Activated CD4-positive, alpha-beta T cell treated with anti-CD3 and anti-CD28 coated beads, Interleukin-2, amount 10 ng/mL, durations not matched to agents 7 days and 5 days (primary cell): ENCODE results near the gene CENPT. TPM values are rescaled to one million over a fixed set of nuclear protein-coding genes. Genes with fewer than 3 reads are reported as not detected.

Experiments
- CTCF ChIA-PET: fragments of 350-600 bp; sonication (Branson Sonifier 250); formaldehyde crosslinking; loops from one replicate; lab custom pipeline; 2021; ENCODE audit warnings: antibody characterized with exemption; lab: Charles Lee
- POLR2A ChIA-PET: fragments of 350-600 bp; sonication (Branson Sonifier 250); formaldehyde crosslinking; loops from one replicate; lab custom pipeline; 2021; ENCODE audit warnings: antibody characterized with exemption; lab: Charles Lee
- DNase-seq: peaks from one replicate; pipeline ENCODE4 v3.0.0-alpha.2; 2020
- H3K27ac Mint-ChIP-seq: one replicate; pipeline ENCODE4 v1.8.0; 2021; ENCODE audit warnings: mild to moderate bottlenecking, moderate library complexity, mixed read lengths
- H3K27me3 Mint-ChIP-seq: one replicate; pipeline ENCODE4 v1.8.0; 2021; ENCODE audit warnings: mixed read lengths
- H3K36me3 Mint-ChIP-seq: one replicate; pipeline ENCODE4 v1.8.0; 2021; ENCODE audit warnings: low read depth, mixed read lengths
- H3K4me1 Mint-ChIP-seq: one replicate; pipeline ENCODE4 v1.8.0; 2021; ENCODE audit warnings: mixed read lengths
- H3K4me3 Mint-ChIP-seq: one replicate; pipeline ENCODE4 v1.8.0; 2021; ENCODE audit warnings: mild to moderate bottlenecking, moderate library complexity, mixed read lengths
- H3K9me3 Mint-ChIP-seq: one replicate; pipeline ENCODE4 v1.8.0; 2021; ENCODE audit warnings: mixed read lengths
- total RNA-seq, 2 experiments: library from RNA; stranded (reverse); gene quantifications; one replicate each; pipeline ENCODE4 v1.2.3, GENCODE V29; 2021

The CENPT gene, protein sequence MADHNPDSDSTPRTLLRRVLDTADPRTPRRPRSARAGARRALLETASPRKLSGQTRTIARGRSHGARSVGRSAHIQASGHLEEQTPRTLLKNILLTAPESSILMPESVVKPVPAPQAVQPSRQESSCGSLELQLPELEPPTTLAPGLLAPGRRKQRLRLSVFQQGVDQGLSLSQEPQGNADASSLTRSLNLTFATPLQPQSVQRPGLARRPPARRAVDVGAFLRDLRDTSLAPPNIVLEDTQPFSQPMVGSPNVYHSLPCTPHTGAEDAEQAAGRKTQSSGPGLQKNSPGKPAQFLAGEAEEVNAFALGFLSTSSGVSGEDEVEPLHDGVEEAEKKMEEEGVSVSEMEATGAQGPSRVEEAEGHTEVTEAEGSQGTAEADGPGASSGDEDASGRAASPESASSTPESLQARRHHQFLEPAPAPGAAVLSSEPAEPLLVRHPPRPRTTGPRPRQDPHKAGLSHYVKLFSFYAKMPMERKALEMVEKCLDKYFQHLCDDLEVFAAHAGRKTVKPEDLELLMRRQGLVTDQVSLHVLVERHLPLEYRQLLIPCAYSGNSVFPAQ
- 10 to 100 TPM; 62.1 to 64.0 TPM for total RNA-seq

DNA sequence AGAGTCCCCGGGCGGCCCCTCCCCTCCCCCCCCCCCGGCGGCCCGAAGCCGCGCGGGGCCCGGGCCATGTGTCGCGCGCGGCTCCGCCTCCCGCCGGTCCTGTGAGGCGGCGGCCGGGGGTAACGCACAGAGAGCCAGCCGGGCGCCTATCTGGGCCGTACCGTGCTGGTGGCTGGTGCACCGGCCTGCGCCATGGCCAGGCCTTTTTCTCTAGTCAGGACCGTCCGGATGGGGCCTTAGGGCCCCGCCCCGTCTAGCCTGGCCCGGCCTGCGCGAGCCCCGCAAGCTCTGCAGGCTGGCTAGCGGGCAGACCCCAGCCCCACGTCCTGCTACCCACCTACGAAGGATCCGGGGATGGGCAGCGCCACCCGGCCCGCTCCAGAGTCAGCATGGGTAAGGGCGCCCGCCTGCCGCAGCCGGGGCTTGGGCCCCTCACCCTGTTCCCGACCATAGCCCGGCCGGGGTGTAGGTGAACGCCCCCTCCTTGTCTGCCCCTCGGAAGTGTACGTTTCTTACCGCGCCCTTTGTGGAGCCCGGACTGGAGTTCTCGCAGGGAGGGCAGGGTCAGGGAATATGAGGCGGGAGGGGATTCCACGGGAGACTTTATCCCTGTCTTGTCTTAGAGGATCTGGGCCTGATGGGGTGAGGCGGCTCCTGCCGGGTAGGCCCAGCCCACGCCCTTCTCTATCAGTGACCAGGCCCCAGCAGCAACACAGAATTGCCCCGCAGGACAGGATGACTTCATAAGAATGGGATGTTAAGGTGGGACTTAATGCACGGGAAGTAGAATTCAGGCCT is at the start of gene CENPT:
TSS of gene CENPT (minus strand) at position 630 of the 798 bp plus-strand sequence. CDS start 13,834 bp downstream, outside the sequence.
- peak; percentile 63 for DNase-seq
- H3K27ac Mint-ChIP-seq, result peak within 1 kb of the TSS; percentile 93
- peaks cover 48% of the 10 kb centered on the region for H3K4me1 Mint-ChIP-seq
- peak within 1 kb of the TSS; percentile 90 for H3K4me3 Mint-ChIP-seq
- H3K27me3 Mint-ChIP-seq, result no peaks in the 10 kb centered on the region
- ChIA-PET POLR2A (no interaction called here), CTCF (interaction anchor here (1.0 to 3.0 kb wide), 3 partner anchors 10 to 31 kb away, joined by 3 to 15 read pairs (median 5); no protein-coding TSS in a partner anchor)
- no peaks in the 10 kb centered on the region for H3K9me3 Mint-ChIP-seq
- H3K36me3 Mint-ChIP-seq, result peaks cover 12% of the 10 kb centered on the region

DNA sequence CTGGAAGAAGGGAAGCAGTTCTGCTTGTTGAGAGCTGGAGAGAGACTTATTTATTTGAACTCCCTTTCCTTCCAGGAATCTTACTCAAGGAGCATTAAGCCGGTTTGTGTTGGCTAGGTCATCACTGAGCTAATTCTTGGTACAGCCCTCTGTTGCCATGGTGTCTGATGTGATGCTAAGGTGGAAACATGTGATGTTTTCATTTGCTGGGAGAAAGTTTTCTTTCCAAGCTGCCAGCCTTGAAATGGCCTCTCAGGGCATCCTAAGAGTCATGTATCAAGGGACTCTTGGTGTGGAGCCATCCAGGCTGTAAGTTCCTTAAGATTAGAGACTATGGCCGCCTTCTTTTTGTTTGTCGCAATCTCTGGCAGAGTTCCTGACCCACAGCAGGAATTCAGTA is 49.7 kb upstream of the CENPT start:
- DNase-seq, result no peak
- Mint-ChIP-seq H3K4me3 (no peak overlapping the region), H3K36me3 (peaks cover 2% of the 10 kb centered on the region), H3K4me1 (peaks cover 33% of the 10 kb centered on the region), H3K27ac (no peak overlapping the region), H3K27me3 (no peaks in the 10 kb centered on the region), H3K9me3 (no peaks in the 10 kb centered on the region)
- POLR2A ChIA-PET, result no interaction called here
- CTCF ChIA-PET, result interaction anchor here (0.6 to 1.8 kb wide), 6 partner anchors 13 to 81 kb away, joined by 3 to 6 read pairs (median 3); no protein-coding TSS in a partner anchor

DNA sequence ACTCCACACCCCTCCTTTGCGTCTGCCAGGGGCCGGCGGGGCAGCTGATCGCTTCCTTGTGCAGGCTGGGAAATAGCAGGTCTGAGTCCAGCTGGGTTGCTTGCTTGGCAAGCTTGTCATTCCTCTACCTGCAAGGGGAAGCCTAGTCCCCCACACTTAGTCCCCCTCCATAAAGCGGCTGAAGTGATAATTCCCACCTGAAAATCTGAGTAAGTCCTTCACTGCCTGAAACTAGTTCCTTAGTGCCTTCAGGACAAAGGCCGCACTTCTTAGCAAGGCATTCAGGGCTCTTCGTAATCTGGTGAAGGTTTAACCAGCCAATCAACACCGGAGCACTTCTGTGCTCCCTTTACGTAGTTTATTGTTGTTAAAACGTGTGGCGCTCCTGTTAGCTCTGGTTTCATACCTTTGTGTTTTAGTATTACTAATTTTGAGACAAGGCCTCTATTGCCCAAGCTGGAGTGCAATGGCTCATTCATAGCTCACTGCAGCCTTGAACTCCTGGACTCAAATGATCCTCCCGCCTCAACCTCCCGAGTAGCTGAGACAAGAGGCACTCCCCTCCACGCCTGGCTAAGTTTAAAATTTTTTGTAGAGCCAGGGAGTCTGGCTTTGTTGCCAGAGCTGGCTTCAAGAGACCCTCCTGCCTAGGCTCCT is 46.4 kb upstream of the CENPT start:
- POLR2A ChIA-PET, result interaction anchor here (0.6 to 0.7 kb wide), 2 partner anchors 29 to 185 kb away, joined by 3 read pairs; no protein-coding TSS in a partner anchor
- no peaks in the 10 kb centered on the region for H3K9me3 Mint-ChIP-seq

DNA sequence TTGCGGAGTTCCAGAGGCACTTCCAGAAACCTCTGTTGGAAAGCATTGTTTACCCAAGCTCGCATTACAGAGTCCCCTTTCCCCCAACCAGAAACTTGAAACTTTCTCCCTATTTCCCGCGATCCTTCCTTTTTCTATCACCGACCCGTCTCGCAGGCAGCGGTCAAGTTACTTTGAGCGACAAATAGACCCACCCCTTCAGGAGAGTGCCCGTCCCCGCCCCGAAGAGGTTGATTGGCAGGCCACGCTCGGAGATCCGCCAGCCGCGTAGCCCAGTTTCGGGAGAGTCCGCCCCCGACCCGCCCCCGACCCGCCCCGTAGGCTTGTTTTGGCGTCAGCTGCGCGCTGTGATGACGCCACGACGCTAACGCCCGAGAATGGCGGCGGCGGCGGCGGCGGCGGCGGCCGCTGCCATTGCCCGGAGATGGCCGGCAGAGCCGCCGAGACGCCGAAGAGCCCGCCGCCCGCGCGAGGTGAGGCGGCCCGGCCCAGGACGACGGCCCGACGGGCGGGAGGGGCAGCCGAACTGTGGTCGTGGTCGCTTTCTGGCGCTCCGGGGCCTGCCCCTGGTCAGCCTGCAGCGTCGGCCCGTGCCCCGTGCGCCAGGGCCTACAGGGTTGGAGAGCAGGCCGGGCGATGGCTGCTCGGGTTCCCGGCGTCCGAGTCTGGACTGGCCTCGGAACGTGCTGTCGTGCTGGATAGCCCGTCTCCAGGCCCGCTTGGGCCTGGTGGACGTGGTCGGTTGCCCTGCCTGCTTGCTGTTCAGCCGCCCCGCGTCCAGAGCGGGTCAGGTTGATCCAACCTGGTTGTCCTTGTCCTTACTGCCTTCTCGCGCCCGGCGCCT is 45.6 kb upstream of the CENPT start, which contains the start of gene PSKH1:
TSS of gene PSKH1 (plus strand) at position 356 of the 844 bp plus-strand sequence. CDS start 15,496 bp downstream, outside the sequence.
- POLR2A ChIA-PET, result interaction anchor here (0.6 to 1.7 kb wide), 3 partner anchors 42 to 184 kb away, joined by 3 to 6 read pairs (median 3); no protein-coding TSS in a partner anchor
- peak within 1 kb of the TSS; percentile 92 for H3K4me3 Mint-ChIP-seq
- H3K27me3 Mint-ChIP-seq, result no peaks in the 10 kb centered on the region
- peak; percentile 95 for DNase-seq
- no peaks in the 10 kb centered on the region for H3K9me3 Mint-ChIP-seq
- CTCF ChIA-PET, result interaction anchor here (0.9 to 3.8 kb wide), 5 partner anchors 10 to 87 kb away, joined by 3 to 24 read pairs (median 10); partner anchors contain the start of genes NRN1L, RANBP10 and TSNAXIP1
- H3K36me3 Mint-ChIP-seq, result no peaks in the 10 kb centered on the region
- peaks cover 29% of the 10 kb centered on the region for H3K4me1 Mint-ChIP-seq
- peak within 1 kb of the TSS; percentile 99 for H3K27ac Mint-ChIP-seq

More for the DNA sequence above, 46.4 kb upstream of the CENPT start:
- peak; percentile 22 for DNase-seq
- CTCF ChIA-PET, result interaction anchor here (1.6 to 3.8 kb wide), 4 partner anchors 11 to 41 kb away, joined by 4 to 24 read pairs (median 14); partner anchors contain the start of gene NRN1L
- Mint-ChIP-seq H3K36me3 (no peaks in the 10 kb centered on the region), H3K4me3 (peak overlapping the region; percentile 92), H3K27ac (peak overlapping the region; percentile 99), H3K4me1 (peaks cover 31% of the 10 kb centered on the region), H3K27me3 (no peaks in the 10 kb centered on the region)

DNA sequence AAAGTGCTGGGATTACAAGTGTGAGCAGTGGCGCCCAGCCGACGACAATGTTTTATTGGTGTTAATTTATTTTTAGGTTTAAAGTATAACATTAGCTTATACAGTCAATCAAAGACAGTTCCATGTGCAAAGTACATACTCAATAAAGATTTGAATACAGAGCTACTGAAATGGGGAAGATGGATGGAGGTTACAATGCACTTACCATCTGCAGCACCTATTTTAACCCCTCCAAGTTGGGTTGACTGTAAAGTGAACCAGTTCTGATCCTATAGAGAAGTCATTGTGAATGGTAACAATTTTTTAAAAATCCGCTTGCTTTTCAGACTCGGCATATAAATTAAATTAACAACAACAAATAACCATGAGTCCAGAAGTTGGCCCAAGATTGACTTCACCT is 44.9 kb upstream of the CENPT start:
- POLR2A ChIA-PET, result interaction anchor here (1.7 kb wide), 1 partner anchor 43 kb away, joined by 6 read pairs; no protein-coding TSS in a partner anchor
- H3K36me3 Mint-ChIP-seq, result no peaks in the 10 kb centered on the region
- peaks cover 29% of the 10 kb centered on the region for H3K4me1 Mint-ChIP-seq
- no peaks in the 10 kb centered on the region for H3K9me3 Mint-ChIP-seq
- CTCF ChIA-PET, result interaction anchor here (0.7 to 3.8 kb wide), 6 partner anchors 9 to 547 kb away, joined by 3 to 24 read pairs (median 6); partner anchors contain the start of genes NRN1L, RANBP10 and TSNAXIP1
- DNase-seq, result no peak
- H3K4me3 Mint-ChIP-seq, result peak overlapping the region; percentile 92
- H3K27ac Mint-ChIP-seq, result peak overlapping the region; percentile 87
- no peaks in the 10 kb centered on the region for H3K27me3 Mint-ChIP-seq

DNA sequence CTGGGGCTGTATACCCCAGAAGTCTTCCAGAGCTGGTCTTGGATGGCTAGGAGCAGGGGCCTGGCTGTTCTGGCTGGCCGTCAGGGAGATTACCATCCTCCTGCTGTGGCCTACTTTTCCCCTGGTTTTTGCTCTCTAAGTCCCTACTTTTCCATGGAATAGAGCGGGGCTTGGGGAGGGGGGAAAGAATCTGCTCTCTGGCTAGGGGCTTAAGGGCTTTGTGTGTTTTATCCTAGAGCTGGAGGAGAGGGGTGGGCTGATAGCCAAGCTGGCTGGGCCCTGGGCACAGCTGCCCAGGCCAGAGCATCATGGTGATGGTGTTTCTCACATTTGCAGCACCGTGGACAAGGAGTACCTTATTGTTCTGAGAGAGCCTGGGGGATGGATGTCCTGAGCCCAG is 40.8 kb upstream of the CENPT start:
- no peaks in the 10 kb centered on the region for H3K9me3 Mint-ChIP-seq
- H3K4me3 Mint-ChIP-seq, result no peak overlapping the region
- no peak overlapping the region for H3K27ac Mint-ChIP-seq
- H3K27me3 Mint-ChIP-seq, result no peaks in the 10 kb centered on the region
- POLR2A ChIA-PET, result no interaction called here
- no peak for DNase-seq
- CTCF ChIA-PET, result interaction anchor here (1.3 to 2.2 kb wide), 2 partner anchors 9 to 367 kb away, joined by 3 to 4 read pairs; no protein-coding TSS in a partner anchor
- peaks cover 14% of the 10 kb centered on the region for H3K36me3 Mint-ChIP-seq
- H3K4me1 Mint-ChIP-seq, result peaks cover 8% of the 10 kb centered on the region

DNA sequence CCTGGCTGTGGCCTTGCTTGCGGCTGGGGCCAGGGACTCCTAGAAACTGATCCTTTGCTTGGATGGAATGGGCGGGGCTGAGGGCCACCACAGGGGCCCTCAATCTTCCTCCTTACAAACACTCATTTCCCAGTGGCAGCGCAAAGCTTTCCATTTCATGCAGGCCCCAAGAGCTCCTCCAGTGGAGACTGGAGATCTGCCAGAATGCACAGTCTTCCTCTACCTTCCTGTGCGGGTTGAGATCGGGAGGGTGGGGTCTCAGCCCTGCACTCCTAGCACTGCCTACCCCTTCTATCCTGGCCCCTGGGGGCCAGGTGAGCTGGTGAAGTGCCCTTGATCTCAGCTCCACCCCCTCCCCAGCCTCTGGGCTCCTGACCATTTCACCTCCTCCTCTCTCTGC is 38.9 kb upstream of the CENPT start:
- no peaks in the 10 kb centered on the region for H3K27me3 Mint-ChIP-seq
- H3K36me3 Mint-ChIP-seq, result peaks cover 24% of the 10 kb centered on the region
- DNase-seq, result no peak
- no peaks in the 10 kb centered on the region for H3K4me1 Mint-ChIP-seq
- CTCF ChIA-PET, result interaction anchor here (0.7 to 1.6 kb wide), 7 partner anchors 28 to 154 kb away, joined by 3 to 5 read pairs (median 4); no protein-coding TSS in a partner anchor
- H3K27ac Mint-ChIP-seq, result peak overlapping the region; percentile 14
- H3K4me3 Mint-ChIP-seq, result no peak overlapping the region
- POLR2A ChIA-PET, result no interaction called here
- H3K9me3 Mint-ChIP-seq, result no peaks in the 10 kb centered on the region

DNA sequence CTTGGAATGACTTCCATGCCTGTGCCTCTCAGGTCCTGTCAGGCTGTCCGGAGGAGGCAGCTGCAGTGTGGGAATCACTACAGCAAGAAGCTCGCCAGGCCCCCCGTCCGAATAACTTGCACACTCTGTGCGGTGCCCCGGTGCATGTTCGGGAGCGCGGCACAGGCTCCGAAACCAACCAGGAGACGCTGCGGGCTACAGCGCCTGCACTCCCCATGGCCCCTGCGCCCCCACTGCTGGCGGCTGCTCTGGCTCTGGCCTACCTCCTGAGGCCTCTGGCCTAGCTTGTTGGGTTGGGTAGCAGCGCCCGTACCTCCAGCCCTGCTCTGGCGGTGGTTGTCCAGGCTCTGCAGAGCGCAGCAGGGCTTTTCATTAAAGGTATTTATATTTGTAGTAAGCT is 38.5 kb upstream of the CENPT start:
- ChIA-PET CTCF (interaction anchor here (0.7 to 1.6 kb wide), 7 partner anchors 29 to 155 kb away, joined by 3 to 5 read pairs (median 4); no protein-coding TSS in a partner anchor), POLR2A (no interaction called here)
- peaks cover 24% of the 10 kb centered on the region for H3K36me3 Mint-ChIP-seq
- H3K9me3 Mint-ChIP-seq, result no peaks in the 10 kb centered on the region
- no peaks in the 10 kb centered on the region for H3K27me3 Mint-ChIP-seq
- no peak for DNase-seq
- no peaks in the 10 kb centered on the region for H3K4me1 Mint-ChIP-seq
- H3K27ac Mint-ChIP-seq, result no peak overlapping the region
- H3K4me3 Mint-ChIP-seq, result no peak overlapping the region

DNA sequence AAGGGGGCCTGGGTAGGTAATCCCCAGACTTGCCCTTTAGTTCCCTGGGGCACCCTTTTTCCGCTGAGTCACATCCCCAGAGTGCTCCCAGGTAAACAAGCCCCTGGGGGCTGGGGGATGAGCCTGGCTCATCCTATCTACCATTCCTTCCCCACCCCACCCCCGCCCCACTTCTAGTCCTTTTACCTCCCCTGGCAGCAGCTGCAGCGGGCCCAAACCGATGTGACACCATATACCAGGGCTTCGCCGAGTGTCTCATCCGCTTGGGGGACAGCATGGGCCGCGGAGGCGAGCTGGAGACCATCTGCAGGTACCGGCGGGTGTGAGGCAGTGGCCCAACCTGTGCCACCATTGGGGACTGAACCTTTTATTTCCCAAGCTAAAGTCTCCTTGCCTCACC is 38.1 kb upstream of the CENPT start:
- DNase-seq, result no peak
- POLR2A ChIA-PET, result no interaction called here
- Mint-ChIP-seq H3K9me3 (no peaks in the 10 kb centered on the region), H3K27ac (no peak overlapping the region), H3K36me3 (peaks cover 24% of the 10 kb centered on the region), H3K4me3 (no peak overlapping the region), H3K4me1 (no peaks in the 10 kb centered on the region), H3K27me3 (no peaks in the 10 kb centered on the region)
- CTCF ChIA-PET, result interaction anchor here (0.7 to 1.6 kb wide), 6 partner anchors 29 to 155 kb away, joined by 3 to 5 read pairs (median 4); no protein-coding TSS in a partner anchor

DNA sequence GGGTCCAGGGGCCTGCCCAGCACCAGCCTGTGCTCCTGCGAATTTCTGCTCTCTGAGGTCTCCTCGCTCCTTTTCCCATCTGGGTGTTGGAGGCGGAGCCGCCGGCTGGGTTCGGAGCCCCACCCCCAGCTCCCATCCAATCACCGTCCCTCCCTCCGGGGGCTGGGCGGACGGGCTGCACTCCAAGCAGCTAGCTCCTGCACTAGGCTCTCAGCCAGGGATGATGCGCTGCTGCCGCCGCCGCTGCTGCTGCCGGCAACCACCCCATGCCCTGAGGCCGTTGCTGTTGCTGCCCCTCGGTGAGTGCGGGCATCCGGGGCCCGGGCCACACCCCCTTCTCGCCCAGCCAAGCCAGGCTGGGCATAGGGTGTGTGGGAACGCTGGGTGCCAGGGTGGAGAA is 37.2 kb upstream of the CENPT start, which contains the start of gene NRN1L:
TSS of gene NRN1L (plus strand) at position 202 of the 400 bp plus-strand sequence. CDS start at position 221, 19 bp downstream.
- ChIA-PET CTCF (interaction anchor here (0.9 to 3.7 kb wide), 14 partner anchors 8 to 71 kb away, joined by 3 to 24 read pairs (median 5); partner anchors contain the start of gene PSKH1), POLR2A (no interaction called here)
- DNase-seq, result no peak
- Mint-ChIP-seq H3K36me3 (peaks cover 28% of the 10 kb centered on the region), H3K27ac (no peak within 1 kb of the TSS), H3K9me3 (no peaks in the 10 kb centered on the region), H3K4me3 (no peak within 1 kb of the TSS), H3K27me3 (no peaks in the 10 kb centered on the region), H3K4me1 (no peaks in the 10 kb centered on the region)
